Measurements from ENCODE around the gene CRISPLD2. TPM values are rescaled to one million over a fixed set of nuclear protein-coding genes. Genes with fewer than 3 reads are reported as not detected.

CRISPLD2 gene
- total and polyA plus RNA-seq, 10 of the 15 experiments (the other 5 are each of a cell fraction or from before 2014, with no cell fraction given) = 0.03 to 0.30 (median 0.08) TPM; not detected in 5

GRCh38 chr16:84780544-84781376 is 39.0 kb upstream of the CRISPLD2 start:
- ChIA-PET CTCF (interaction anchor here (0.8 to 1.1 kb wide), 2 partner anchors 42 to 170 kb away, joined by 3 to 4 read pairs; no protein-coding TSS in a partner anchor), SMC1A (ENCODE audit: uncharacterized antibody, unreplicated experiment) (interaction anchor here (0.7 kb wide), 1 partner anchor 41 kb away, joined by 3 read pairs; no protein-coding TSS in a partner anchor), RAD21 (ENCODE audit: unreplicated experiment) (interaction anchor here (0.6 to 1.3 kb wide), 2 partner anchors 26 to 33 kb away, joined by 3 read pairs; no protein-coding TSS in a partner anchor), POLR2A (no interaction called here)
- intact Hi-C loops (cut with micrococcal nuclease; ENCODE audit: unreplicated experiment) (no loop called here), in situ Hi-C loops (cut with MboI) (no loop called here)
- Histone ChIP-seq H2AFZ (ENCODE audit: control insufficient read depth, low read depth, low read length) (no peak overlapping the region), H4K20me1 (ENCODE audit: control insufficient read depth, insufficient read depth) (no peaks in the 10 kb centered on the region), H3K9me3 (replicated peaks; ENCODE audit: control insufficient read depth, insufficient read depth, low read length) (no peaks in the 10 kb centered on the region), H3K4me1 (ENCODE audit: control insufficient read depth, insufficient read depth, low read length) (no peaks in the 10 kb centered on the region), H3K4me2 (ENCODE audit: control insufficient read depth, insufficient read depth) (no peak overlapping the region), H3K27ac (ENCODE audit: control insufficient read depth, insufficient read depth) (no peak overlapping the region), H3K79me2 (ENCODE audit: control insufficient read depth, insufficient read depth, low read length) (no peaks in the 10 kb centered on the region), H3K27me3 (replicated peaks in 1 of 2; ENCODE audit: control insufficient read depth in 2 of 2, insufficient read depth in 2 of 2, low read length in 1 of 2) (no peaks in the 10 kb centered on the region), H3K4me3 (no peak overlapping the region), H3K36me3 (ENCODE audit: control insufficient read depth in 2 of 2, insufficient read depth in 2 of 2, low read length in 1 of 2) (peaks cover 18 to 28% of the 10 kb centered on the region in 2 experiments), H3K9ac (ENCODE audit: control insufficient read depth, insufficient read depth, low read length) (no peak overlapping the region)
- BruUV-seq (replicated peaks) = no TSS peak
- WGBS (ENCODE audit: insufficient coverage, insufficient replicate concordance, low lambda C conversion rate, missing lambda C conversion rate) = 98% methylated on average over 12 of the region's 12 CpGs
- FAIRE-seq (no peak), ATAC-seq (peak; percentile 48), DNase-seq (ENCODE audit: low read depth, low spot score) (no peak)
- TF ChIP-seq HDAC6 (IDR thresholded peaks at IDR 0.05; ENCODE audit: unreplicated experiment) (no peak), BMI1 (IDR thresholded peaks at IDR 0.05; ENCODE audit: borderline replicate concordance) (no peak), POLR2AphosphoS2 (IDR thresholded peaks at IDR 0.05; ENCODE audit: low read depth, low read length) (no peak), ATF3 (IDR thresholded peaks at IDR 0.05; ENCODE audit: borderline replicate concordance, extremely low read depth, low read depth, low read length) (no peak), ATF7 (IDR thresholded peaks at IDR 0.05; ENCODE audit: low read depth) (no peak), NR2F1 (conservative IDR thresholded peaks at IDR 0.05) (no peak), HSF1 (IDR thresholded peaks at IDR 0.05; ENCODE audit: low read depth, low read length) (no peak), RUNX3 (IDR thresholded peaks at IDR 0.05; ENCODE audit: low read length) (no peak), MEF2B (IDR thresholded peaks at IDR 0.05; ENCODE audit: partially characterized antibody, poor library complexity, severe bottlenecking) (no peak), KDM1A (IDR thresholded peaks at IDR 0.05; ENCODE audit: borderline replicate concordance) (no peak), RFX5 (IDR thresholded peaks at IDR 0.05; ENCODE audit: low read depth, low read length) (no peak), POU2F2 (IDR thresholded peaks at IDR 0.05; ENCODE audit: borderline replicate concordance, low read depth, low read length) (no peak)

All from GM12878 (cell line).